ENCODE results near the gene SQOR. TPM values are rescaled to one million over a fixed set of nuclear protein-coding genes. Genes with fewer than 3 reads are reported as not detected.
"Not testable (repeated sequence)": the region's sequence is repeated elsewhere in the genome, so short reads cannot be mapped to it uniquely, and the experiment has no call there.

SQOR gene
- total RNA-seq, 1 experiment from 2014 or later: 4.3 TPM

DNA sequence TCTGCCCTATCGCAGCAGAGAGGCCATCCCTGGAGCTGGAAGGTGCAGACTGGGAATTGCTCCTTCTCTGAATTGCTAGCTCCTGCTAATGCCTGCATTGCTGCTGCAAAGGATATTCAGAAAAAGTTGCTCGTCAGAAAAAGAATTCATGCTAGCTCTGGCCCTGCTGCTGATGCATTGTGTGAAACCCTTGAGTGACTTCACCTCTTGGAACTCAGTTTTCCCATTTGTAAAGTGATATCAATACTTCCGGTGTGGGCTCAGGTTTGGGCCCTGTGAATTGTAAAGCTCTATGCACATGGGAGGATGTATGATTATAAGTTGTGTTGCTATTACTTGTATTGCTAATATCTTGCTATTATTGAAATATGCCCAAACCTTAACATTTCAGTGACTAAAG is 11.4 kb downstream of the SQOR start:
- no peak overlapping the region for H3K27ac ChIP-seq (ENCODE audit: low read depth, low read length, poor library complexity, severe bottlenecking)
- H3K4me1 ChIP-seq (ENCODE audit: insufficient read depth, low read length, poor library complexity, severe bottlenecking): peaks cover 5% of the 10 kb centered on the region
- H3K36me3 ChIP-seq (ENCODE audit: insufficient read depth, low read length, poor library complexity, severe bottlenecking): no peaks in the 10 kb centered on the region
- ChIA-PET POLR2A (ENCODE audit: low non-redundant PET) (no interaction called here), CTCF (no interaction called here)
- DNase-seq (ENCODE audit: low spot score): no peak
- H3K9me3 ChIP-seq (ENCODE audit: low read depth, low read length, poor library complexity, severe bottlenecking): no peaks in the 10 kb centered on the region
- intact Hi-C loops (cut with micrococcal nuclease; ENCODE audit: unreplicated experiment): no loop called here
- TF ChIP-seq, protein P1, sequence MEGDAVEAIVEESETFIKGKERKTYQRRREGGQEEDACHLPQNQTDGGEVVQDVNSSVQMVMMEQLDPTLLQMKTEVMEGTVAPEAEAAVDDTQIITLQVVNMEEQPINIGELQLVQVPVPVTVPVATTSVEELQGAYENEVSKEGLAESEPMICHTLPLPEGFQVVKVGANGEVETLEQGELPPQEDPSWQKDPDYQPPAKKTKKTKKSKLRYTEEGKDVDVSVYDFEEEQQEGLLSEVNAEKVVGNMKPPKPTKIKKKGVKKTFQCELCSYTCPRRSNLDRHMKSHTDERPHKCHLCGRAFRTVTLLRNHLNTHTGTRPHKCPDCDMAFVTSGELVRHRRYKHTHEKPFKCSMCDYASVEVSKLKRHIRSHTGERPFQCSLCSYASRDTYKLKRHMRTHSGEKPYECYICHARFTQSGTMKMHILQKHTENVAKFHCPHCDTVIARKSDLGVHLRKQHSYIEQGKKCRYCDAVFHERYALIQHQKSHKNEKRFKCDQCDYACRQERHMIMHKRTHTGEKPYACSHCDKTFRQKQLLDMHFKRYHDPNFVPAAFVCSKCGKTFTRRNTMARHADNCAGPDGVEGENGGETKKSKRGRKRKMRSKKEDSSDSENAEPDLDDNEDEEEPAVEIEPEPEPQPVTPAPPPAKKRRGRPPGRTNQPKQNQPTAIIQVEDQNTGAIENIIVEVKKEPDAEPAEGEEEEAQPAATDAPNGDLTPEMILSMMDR (conservative IDR thresholded peaks at IDR 0.05; ENCODE audit: low read depth, low read length): no peak
- TF ChIP-seq EZH2 (IDR thresholded peaks at IDR 0.05; ENCODE audit: borderline replicate concordance, low read depth, low read length, poor library complexity, severe bottlenecking): no peak
- no peaks in the 10 kb centered on the region for H3K27me3 ChIP-seq (replicated peaks; ENCODE audit: insufficient read depth, low read depth, low read length, poor library complexity)
- BruUV-seq (replicated peaks): no TSS peak
- no peak overlapping the region for H3K4me3 ChIP-seq (ENCODE audit: low read depth, low read length, poor library complexity, severe bottlenecking)

- H3K27ac ChIP-seq (ENCODE audit: low read depth, low read length, poor library complexity, severe bottlenecking): no peak overlapping the region
- no peak overlapping the region for H3K4me3 ChIP-seq (ENCODE audit: low read depth, low read length, poor library complexity, severe bottlenecking)
- no peak for TF ChIP-seq EZH2 (IDR thresholded peaks at IDR 0.05; ENCODE audit: borderline replicate concordance, low read depth, low read length, poor library complexity, severe bottlenecking)
- TF ChIP-seq, protein P1 (conservative IDR thresholded peaks at IDR 0.05; ENCODE audit: low read depth, low read length): no peak
- H3K36me3 ChIP-seq (ENCODE audit: insufficient read depth, low read length, poor library complexity, severe bottlenecking): no peaks in the 10 kb centered on the region
- H3K4me1 ChIP-seq (ENCODE audit: insufficient read depth, low read length, poor library complexity, severe bottlenecking): no peaks in the 10 kb centered on the region
- DNase-seq (ENCODE audit: low spot score): no peak
- H3K27me3 ChIP-seq (replicated peaks; ENCODE audit: insufficient read depth, low read depth, low read length, poor library complexity): no peaks in the 10 kb centered on the region
- CTCF ChIA-PET: no interaction called here
- H3K9me3 ChIP-seq (ENCODE audit: low read depth, low read length, poor library complexity, severe bottlenecking): no peaks in the 10 kb centered on the region
- intact Hi-C loops (cut with micrococcal nuclease; ENCODE audit: unreplicated experiment): no loop called here
- POLR2A ChIA-PET (ENCODE audit: low non-redundant PET): no interaction called here
- BruUV-seq (replicated peaks): no TSS peak
These were observed 13.0 kb downstream of the SQOR start for GRCh38 chr15:45647828-45648227.

GRCh38 chr15:45648521-45649200 is 13.8 kb downstream of the SQOR start:
- ChIA-PET POLR2A (ENCODE audit: low non-redundant PET) (no interaction called here), CTCF (no interaction called here)
- H3K27ac ChIP-seq (ENCODE audit: low read depth, low read length, poor library complexity, severe bottlenecking): no peak overlapping the region
- no peaks in the 10 kb centered on the region for H3K4me1 ChIP-seq (ENCODE audit: insufficient read depth, low read length, poor library complexity, severe bottlenecking)
- no peak for DNase-seq (ENCODE audit: low spot score)
- no peak overlapping the region for H3K4me3 ChIP-seq (ENCODE audit: low read depth, low read length, poor library complexity, severe bottlenecking)
- no peaks in the 10 kb centered on the region for H3K9me3 ChIP-seq (ENCODE audit: low read depth, low read length, poor library complexity, severe bottlenecking)
- TF ChIP-seq, protein P1 (conservative IDR thresholded peaks at IDR 0.05; ENCODE audit: low read depth, low read length): no peak
- no peak for TF ChIP-seq EZH2 (IDR thresholded peaks at IDR 0.05; ENCODE audit: borderline replicate concordance, low read depth, low read length, poor library complexity, severe bottlenecking)
- intact Hi-C loops (cut with micrococcal nuclease; ENCODE audit: unreplicated experiment): no loop called here
- H3K36me3 ChIP-seq (ENCODE audit: insufficient read depth, low read length, poor library complexity, severe bottlenecking): no peaks in the 10 kb centered on the region
- no TSS peak for BruUV-seq (replicated peaks)
- no peaks in the 10 kb centered on the region for H3K27me3 ChIP-seq (replicated peaks; ENCODE audit: insufficient read depth, low read depth, low read length, poor library complexity)

- H3K36me3 ChIP-seq (ENCODE audit: insufficient read depth, low read length, poor library complexity, severe bottlenecking); H3K9me3 ChIP-seq (ENCODE audit: low read depth, low read length, poor library complexity, severe bottlenecking); CTCF ChIA-PET; POLR2A ChIA-PET (ENCODE audit: low non-redundant PET); H3K27me3 ChIP-seq (replicated peaks; ENCODE audit: insufficient read depth, low read depth, low read length, poor library complexity); H3K4me3 ChIP-seq (ENCODE audit: low read depth, low read length, poor library complexity, severe bottlenecking); intact Hi-C loops (cut with micrococcal nuclease; ENCODE audit: unreplicated experiment); BruUV-seq (replicated peaks); DNase-seq (ENCODE audit: low spot score); H3K4me1 ChIP-seq (ENCODE audit: insufficient read depth, low read length, poor library complexity, severe bottlenecking); H3K27ac ChIP-seq (ENCODE audit: low read depth, low read length, poor library complexity, severe bottlenecking): not testable (repeated sequence)
These were observed 15.2 kb downstream of the SQOR start for GRCh38 chr15:45650007-45650406.
